GM12878 (cell line): ENCODE data around the gene KIAA2012. TPM values are rescaled to one million over a fixed set of nuclear protein-coding genes. Genes with fewer than 3 reads are reported as not detected.

ENCODE experiments used
- ATAC-seq: fragments of 200-7000 bp; cut with Tn5 transposase; 3 replicates; pipeline ENCODE4 v1.9.1; 2020; ENCODE audit warnings: mild to moderate bottlenecking, moderate library complexity
- BruUV-seq: library from RNA; stranded (reverse); fragments of 400-500 nt; replicated peaks from 2 replicates; lab custom pipeline; 2021; lab: Mats Ljungman, UMichigan
- CTCF ChIA-PET: fragments of 300-600 bp; sonication (Branson Sonifier 250); formaldehyde crosslinking; extraction: SDS; loops from one replicate; lab custom pipeline; 2021; ENCODE audit warnings: inconsistent platforms; lab: Yijun Ruan, JAX
- POLR2A ChIA-PET: fragments of 350-600 bp; formaldehyde crosslinking; extraction: SDS; loops from one replicate; lab custom pipeline; 2021; ENCODE audit warnings: inconsistent platforms; lab: Charles Lee
- RAD21 ChIA-PET: fragments of 300-600 bp; sonication (Branson Sonifier 250); formaldehyde crosslinking; loops from one replicate; lab custom pipeline; 2023; ENCODE audit warnings: antibody characterized with exemption; ENCODE audit not compliant: unreplicated experiment; lab: Charles Lee
- SMC1A ChIA-PET: fragments of 300-600 bp; sonication (Branson Sonifier 250); formaldehyde crosslinking; loops from one replicate; lab custom pipeline; 2023; ENCODE audit not compliant: unreplicated experiment, uncharacterized antibody; lab: Charles Lee
- DNase-seq: peaks from one replicate; pipeline ENCODE4 v3.0.0-alpha.2; 2011; ENCODE audit warnings: low read depth, low spot score
- FAIRE-seq: peaks from 3 replicates; lab custom pipeline; 2011; peaks lifted over from hg19 to GRCh38; lab: Jason Lieb, UNC
- H2AFZ ChIP-seq: 2 replicates; pipeline ENCODE4 v1.6.0; 2011; ENCODE audit warnings: low read depth, low read length, control low read depth; ENCODE audit not compliant: control insufficient read depth
- H3K27ac ChIP-seq: 2 replicates; pipeline ENCODE4 v1.5.1; 2011; ENCODE audit warnings: control low read depth; ENCODE audit not compliant: control insufficient read depth, insufficient read depth
- H3K27me3 ChIP-seq, 2 experiments: replicated peaks in 1 of 2; 2 replicates each; pipeline versions ENCODE4 v1.6.0 to v1.6.1; 2011; ENCODE audit warnings: low read length in 1 of 2; ENCODE audit not compliant: control insufficient read depth in 2 of 2, insufficient read depth in 2 of 2
- H3K36me3 ChIP-seq, 2 experiments: 2 replicates each; pipeline ENCODE4 v1.5.1; 2011; ENCODE audit warnings: low read length in 1 of 2; ENCODE audit not compliant: control insufficient read depth in 2 of 2, insufficient read depth in 2 of 2
- H3K4me1 ChIP-seq: 2 replicates; pipeline ENCODE4 v1.6.1; 2011; ENCODE audit warnings: mild to moderate bottlenecking, low read length, moderate library complexity, mixed read lengths; ENCODE audit not compliant: control insufficient read depth, insufficient read depth
- H3K4me2 ChIP-seq: 2 replicates; pipeline ENCODE4 v1.6.0; 2011; ENCODE audit warnings: control low read depth; ENCODE audit not compliant: control insufficient read depth, insufficient read depth
- H3K4me3 ChIP-seq: fragments of 200-600 bp; sonication (generic); 2 replicates; pipeline ENCODE4 v1.5.1; 2016
- H3K79me2 ChIP-seq: 2 replicates; pipeline ENCODE4 v1.6.0; 2011; ENCODE audit warnings: low read length; ENCODE audit not compliant: control insufficient read depth, insufficient read depth
- H3K9ac ChIP-seq: 2 replicates; pipeline ENCODE4 v1.8.0; 2011; ENCODE audit warnings: low read length, control low read depth, mixed read lengths; ENCODE audit not compliant: control insufficient read depth, insufficient read depth
- H3K9me3 ChIP-seq: replicated peaks from 3 replicates; pipeline ENCODE4 v1.5.1; 2011; ENCODE audit warnings: mild to moderate bottlenecking, low read length; ENCODE audit not compliant: control insufficient read depth, insufficient read depth
- H4K20me1 ChIP-seq: 2 replicates; pipeline ENCODE4 v1.6.0; 2011; ENCODE audit not compliant: control insufficient read depth, insufficient read depth
- ASH2L ChIP-seq: fragments of 300-600, 200-600 bp; sonication (generic); IDR thresholded peaks from 2 replicates; pipeline ENCODE4 v1.6.1; 2017; ENCODE audit warnings: low read depth, mild to moderate bottlenecking, borderline replicate concordance
- BCL3 ChIP-seq: IDR thresholded peaks from 2 replicates; pipeline ENCODE4 v1.6.1; 2011; ENCODE audit warnings: borderline replicate concordance, low read depth, mild to moderate bottlenecking, moderate library complexity, low read length; ENCODE audit not compliant: insufficient read depth, poor library complexity, severe bottlenecking
- ESRRA ChIP-seq: IDR thresholded peaks from 2 replicates; pipeline ENCODE4 v1.6.1; 2012; ENCODE audit warnings: mild to moderate bottlenecking, low read length, improper control_type of control experiment
- IRF5 ChIP-seq: fragments of 450-650 bp; IDR thresholded peaks from 2 replicates; pipeline ENCODE4 v1.6.1; 2017; ENCODE audit warnings: borderline replicate concordance
- MEF2A ChIP-seq: IDR thresholded peaks from 2 replicates; pipeline ENCODE4 v1.6.1; 2011; ENCODE audit warnings: low read depth, mild to moderate bottlenecking, low read length, moderate library complexity; ENCODE audit not compliant: insufficient read depth
- MYB ChIP-seq: fragments of 150-350 bp; IDR thresholded peaks from 2 replicates; pipeline ENCODE4 v1.6.1; 2014; ENCODE audit warnings: mild to moderate bottlenecking, low read depth, low read length, borderline replicate concordance
- MYC ChIP-seq: IDR thresholded peaks from 2 replicates; pipeline ENCODE4 v1.6.1; 2011; ENCODE audit warnings: mild to moderate bottlenecking, low read length, moderate library complexity, inconsistent platforms; ENCODE audit not compliant: insufficient read depth, insufficient replicate concordance, insufficient read length, severe bottlenecking
- NFIC ChIP-seq: IDR thresholded peaks from 2 replicates; pipeline ENCODE4 v1.6.1; 2012; ENCODE audit warnings: low read depth, mild to moderate bottlenecking, inconsistent platforms, low read length, moderate library complexity
- PML ChIP-seq: IDR thresholded peaks from 2 replicates; pipeline ENCODE4 v1.6.1; 2012; ENCODE audit warnings: low read length, inconsistent platforms
- SMARCA5 ChIP-seq: fragments of 450-650 bp; IDR thresholded peaks from 2 replicates; pipeline ENCODE4 v1.6.1; 2017; ENCODE audit warnings: mild to moderate bottlenecking
- SRF ChIP-seq, 2 experiments: IDR thresholded peaks; 2 replicates each; pipeline ENCODE4 v1.6.1; 2011; ENCODE audit warnings: low read depth in 2 of 2, low read length in 2 of 2, mild to moderate bottlenecking in 1 of 2, moderate library complexity in 1 of 2
- TAF1 ChIP-seq: IDR thresholded peaks from 2 replicates; pipeline ENCODE4 v1.6.1; 2011; ENCODE audit warnings: mild to moderate bottlenecking, low read depth, low read length, borderline replicate concordance
- YY1 ChIP-seq: IDR thresholded peaks from 2 replicates; pipeline ENCODE4 v1.6.1; 2011; ENCODE audit warnings: low read depth, mild to moderate bottlenecking, low read length
- ZNF384 ChIP-seq: IDR thresholded peaks from 2 replicates; pipeline ENCODE4 v1.6.1; 2012; ENCODE audit warnings: low read depth, mild to moderate bottlenecking, low read length, improper control_type of control experiment, borderline replicate concordance
- ZNF592 ChIP-seq: fragments of 450-650 bp; IDR thresholded peaks from 2 replicates; pipeline ENCODE4 v1.6.1; 2017; ENCODE audit warnings: mild to moderate bottlenecking, moderate library complexity
- ZNF622 ChIP-seq: fragments of 450-650 bp; IDR thresholded peaks from 2 replicates; pipeline ENCODE4 v1.6.1; 2017; ENCODE audit warnings: mild to moderate bottlenecking, inconsistent platforms
- WGBS: methylation state at CpG from one replicate; pipeline ENCODE4 v1.1.6; 2016; ENCODE audit warnings: low lambda C conversion rate; ENCODE audit not compliant: insufficient replicate concordance, insufficient coverage; ENCODE audit errors: missing lambda C conversion rate; 5-methylcytosine and 5-hydroxymethylcytosine counted together
- in situ Hi-C: fragments of 300-500 bp; cut with MboI; formaldehyde crosslinking; loops from 9 replicates; pipeline ENCODE4 v1.14.3; 2018; ENCODE audit warnings: mixed read lengths
- intact Hi-C: fragments of 100-400 bp; cut with micrococcal nuclease; formaldehyde crosslinking; loops from one replicate; pipeline ENCODE4 v1.14.2; 2022; ENCODE audit not compliant: unreplicated experiment
- polyA plus RNA-seq, 11 experiments: library from polyadenylated mRNA; depleted of rRNA in 4 of 11; unstranded in 6 of 11; stranded (reverse) in 5 of 11; fragments of >200 nt; fragmentation: Nextera tagmentation in 4 of 11; fragmentation: Illumina TruSeq in 1 of 11; extraction: Ambion mirVana in 4 of 11; extraction: Trizol in 1 of 11; gene quantifications; 1 replicate in 1 of 11; 2 replicates in 10 of 11; pipeline versions ENCODE4 v1.2.1 to v1.2.3, GENCODE V29; 2011 to 2016; ENCODE audit warnings: inconsistent platforms in 2 of 11, missing spikeins in 2 of 11, low read depth in 1 of 11
- total RNA-seq, 4 experiments: library from RNA; depleted of rRNA in 3 of 4; stranded (reverse); fragments of >200 nt in 3 of 4; fragmentation: Illumina TruSeq in 1 of 4; extraction: Trizol in 1 of 4; gene quantifications; 2 replicates each; pipeline versions ENCODE4 v1.2.1 to v1.2.3, GENCODE V29; 2013 to 2021

KIAA2012 gene
- total and polyA plus RNA-seq, 10 of the 15 experiments (the other 5 are each of a cell fraction or from before 2014, with no cell fraction given): 0.03 TPM; not detected in 9

- no peak for TF ChIP-seq PML
- TF ChIP-seq MYB: no peak
- TF ChIP-seq MYC: no peak
- TF ChIP-seq, all 136 proteins: peak for 0
Observed at GRCh38 chr2:202149936-202150335, 76.9 kb downstream of the KIAA2012 start (continued).

GRCh38 chr2:202152104-202152715 lies 79.2 kb downstream of the KIAA2012 start:
- BruUV-seq: no TSS peak
- no peak for FAIRE-seq
- CTCF ChIA-PET: no interaction called here
- TF ChIP-seq ZNF384: no peak
- TF ChIP-seq NFIC: no peak
- TF ChIP-seq ZNF592: no peak
- no peak for TF ChIP-seq ASH2L
- TF ChIP-seq MEF2A: no peak
- no peak for TF ChIP-seq ESRRA
- no peak for TF ChIP-seq BCL3
- no peak for TF ChIP-seq ZNF622
- no peak for TF ChIP-seq YY1
- no peak for TF ChIP-seq TAF1
- no peak for TF ChIP-seq SRF (IDR thresholded peaks at IDR 0.05; ENCODE audit: low read depth in 2 of 2, low read length in 2 of 2)
- TF ChIP-seq SMARCA5: no peak
- no peak for TF ChIP-seq IRF5

More at GRCh38 chr2:202152104-202152715, 79.2 kb downstream of the KIAA2012 start:
- no peak overlapping the region for H3K4me2 ChIP-seq
- ATAC-seq: no peak
- WGBS: 19% methylated on average over 5 of the region's 5 CpGs
- peaks cover 0 to 3% of the 10 kb centered on the region in 2 experiments; a peak in 1 of 4 replicates for H3K27me3 ChIP-seq
- H2AFZ ChIP-seq: no peak overlapping the region
- no peaks in the 10 kb centered on the region for H3K9me3 ChIP-seq
- RAD21 ChIA-PET: no interaction called here
- in situ Hi-C loops (no loop called here), intact Hi-C loops (no loop called here)
- SMC1A ChIA-PET: no interaction called here
- POLR2A ChIA-PET: no interaction called here
- no peak for DNase-seq
- no peak overlapping the region for H3K27ac ChIP-seq
- no peak overlapping the region for H3K9ac ChIP-seq
- H4K20me1 ChIP-seq: no peaks in the 10 kb centered on the region
- no peaks in the 10 kb centered on the region for H3K36me3 ChIP-seq
- no peaks in the 10 kb centered on the region for H3K4me1 ChIP-seq
- H3K79me2 ChIP-seq: no peaks in the 10 kb centered on the region
- H3K4me3 ChIP-seq: no peak overlapping the region
